IPS DF 4.7 (cell line): Measurements from ENCODE around the gene TMEM212.

ENCODE experiments used
- DNase-seq: peaks from one replicate; pipeline ENCODE4 v3.0.0-alpha.2; 2013; ENCODE audit warnings: low spot score; ENCODE audit errors: extremely low read depth

TMEM212 gene

DNA sequence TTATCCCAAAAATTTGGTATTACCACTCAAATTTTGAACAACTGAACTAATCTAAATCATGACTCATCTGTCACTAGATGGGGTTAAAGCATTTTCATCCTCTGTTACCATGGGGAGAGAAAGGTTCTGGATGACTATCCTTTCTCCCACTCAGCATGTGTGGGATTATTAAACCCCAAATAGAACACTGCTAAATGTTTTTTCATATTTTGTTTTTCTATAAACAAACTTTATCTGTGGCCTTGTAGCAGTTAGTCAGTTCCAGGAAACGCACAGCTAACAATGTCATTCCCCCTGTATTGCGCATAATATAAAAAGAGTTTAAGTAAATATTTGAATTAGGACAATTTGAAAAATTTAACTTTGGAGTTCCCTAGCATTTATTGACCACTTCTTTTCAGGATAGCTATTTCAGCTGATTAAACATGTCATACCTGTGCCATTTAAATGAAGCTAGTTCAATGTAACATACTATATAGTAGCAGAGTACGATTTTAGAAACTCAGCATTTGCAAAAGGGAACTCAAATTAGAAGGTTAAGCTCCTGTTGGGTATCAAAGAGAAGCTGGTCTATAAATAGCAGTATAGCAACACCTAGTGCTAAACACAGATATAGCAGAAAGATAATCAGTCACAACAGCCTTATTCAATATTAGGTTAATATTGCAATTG, 9.2 kb upstream of the TMEM212 start:
- DNase-seq: no peak

DNA sequence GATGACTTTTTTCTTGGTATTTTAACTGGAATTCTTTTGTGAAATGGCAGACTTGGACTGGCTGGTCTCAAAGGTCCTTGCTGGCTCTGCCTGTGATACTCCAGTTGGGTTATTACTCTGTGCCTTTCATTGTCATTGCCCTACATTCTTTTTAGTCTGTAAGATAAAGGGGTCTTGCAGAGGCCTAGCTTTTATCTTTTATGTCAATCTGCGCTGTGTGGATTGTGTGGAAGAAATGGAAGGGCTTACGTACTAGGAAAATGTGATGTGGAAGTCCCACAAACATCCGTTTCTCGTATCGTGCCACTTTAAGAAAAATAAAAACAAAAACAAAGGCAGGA, 8.7 kb upstream of the TMEM212 start:
- DNase-seq: no peak

DNA sequence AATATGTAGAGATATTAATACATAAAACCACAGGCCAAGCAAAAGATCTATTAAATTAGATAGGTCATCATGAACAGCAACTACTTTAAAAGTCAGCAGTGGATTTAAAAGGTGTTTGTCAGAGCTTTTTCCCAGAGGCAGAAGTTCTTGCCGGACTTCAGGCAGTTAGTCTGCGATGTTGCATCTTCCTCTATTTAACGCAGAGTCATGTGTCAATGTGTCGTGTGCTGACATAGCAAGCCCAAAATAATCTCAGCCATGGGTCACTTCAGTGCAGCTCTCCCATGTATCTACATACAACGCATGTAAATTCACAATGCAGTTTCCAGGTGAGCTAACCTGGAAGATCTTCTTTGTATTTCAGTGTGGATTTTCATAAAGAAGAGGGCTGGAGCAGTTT, 8.0 kb upstream of the TMEM212 start:
- no peak for DNase-seq

DNA sequence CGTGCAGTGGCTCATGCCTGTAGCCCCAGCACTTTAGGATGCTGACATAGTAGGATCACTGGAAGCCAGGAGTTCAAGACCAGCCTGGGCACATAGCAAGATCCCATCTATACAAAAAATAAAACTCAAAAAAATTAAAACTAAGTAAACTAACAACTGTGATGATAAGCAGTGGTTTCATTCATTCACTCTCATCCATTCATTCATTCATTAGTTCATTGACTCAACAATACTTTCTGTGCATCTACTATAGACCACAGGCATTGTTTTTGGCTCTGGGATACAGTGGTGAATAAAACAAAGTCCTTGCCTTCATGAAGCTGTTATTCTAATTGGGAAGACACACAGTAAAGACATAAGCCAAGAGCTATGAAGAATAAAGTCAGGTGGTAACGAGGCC, 7.5 kb upstream of the TMEM212 start:
- DNase-seq: no peak

DNA sequence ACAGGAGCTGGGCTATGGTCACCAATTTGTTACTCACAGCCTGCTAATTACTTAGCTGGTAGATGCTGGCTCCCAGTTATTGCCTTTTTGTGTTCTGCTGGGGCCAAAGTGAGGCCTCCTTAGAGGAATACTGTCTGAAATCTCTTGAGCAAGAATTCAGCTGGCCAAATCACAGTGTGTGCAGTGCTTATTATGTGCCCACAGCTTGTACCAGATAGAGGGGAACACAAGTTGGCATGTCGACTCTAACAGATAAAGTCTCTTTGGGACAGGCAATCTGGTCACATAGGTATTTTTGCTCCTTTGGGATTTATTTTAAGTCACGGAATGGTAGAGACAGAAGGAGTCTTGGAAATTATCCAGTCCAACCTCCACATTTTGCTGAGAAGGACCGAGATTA, 6.3 kb upstream of the TMEM212 start:
- no peak for DNase-seq

DNA sequence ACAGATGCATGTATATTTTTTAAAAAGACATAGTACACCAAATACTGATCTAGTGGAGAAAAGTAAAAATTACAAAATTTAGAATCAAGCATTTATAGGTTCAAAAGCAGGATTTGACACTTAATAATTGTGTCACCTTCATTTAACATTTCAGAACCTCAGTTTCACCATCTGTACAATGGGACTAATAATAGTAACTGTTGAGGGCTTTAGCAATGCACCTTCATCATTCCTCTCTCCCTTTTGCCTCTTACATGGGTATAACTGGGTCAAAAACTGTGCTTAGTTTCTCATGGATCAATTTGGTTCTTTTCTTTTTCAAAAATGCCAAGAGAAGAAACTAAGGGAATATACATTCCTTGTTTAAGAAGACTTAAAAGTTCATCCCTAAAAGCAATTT, 5.5 kb upstream of the TMEM212 start:
- DNase-seq: no peak

DNA sequence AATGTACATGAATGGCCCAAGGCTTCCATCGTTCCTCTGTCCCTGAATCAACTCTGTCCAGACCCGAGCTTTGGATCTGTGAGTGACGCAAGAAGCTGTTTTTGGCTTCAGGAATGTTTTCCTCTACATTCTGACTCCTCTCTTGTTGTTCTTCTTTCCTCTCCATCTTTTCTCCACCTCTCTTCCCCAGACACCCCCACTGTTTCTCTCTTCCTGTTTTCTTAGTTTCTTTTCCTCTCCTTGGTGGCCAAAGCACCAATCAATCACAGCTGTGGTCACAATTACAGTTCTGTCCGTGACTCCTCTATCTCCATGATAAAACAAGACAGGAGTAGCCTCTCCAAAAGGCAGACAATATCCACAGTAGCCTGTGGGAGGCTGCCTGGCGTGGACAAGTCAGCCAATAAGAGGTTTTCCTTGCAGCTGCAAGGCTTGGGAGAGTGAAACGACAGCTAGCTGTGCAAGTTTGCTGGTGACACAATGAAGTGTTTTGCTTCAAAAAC, 4.9 kb upstream of the TMEM212 start:
- no peak for DNase-seq

DNA sequence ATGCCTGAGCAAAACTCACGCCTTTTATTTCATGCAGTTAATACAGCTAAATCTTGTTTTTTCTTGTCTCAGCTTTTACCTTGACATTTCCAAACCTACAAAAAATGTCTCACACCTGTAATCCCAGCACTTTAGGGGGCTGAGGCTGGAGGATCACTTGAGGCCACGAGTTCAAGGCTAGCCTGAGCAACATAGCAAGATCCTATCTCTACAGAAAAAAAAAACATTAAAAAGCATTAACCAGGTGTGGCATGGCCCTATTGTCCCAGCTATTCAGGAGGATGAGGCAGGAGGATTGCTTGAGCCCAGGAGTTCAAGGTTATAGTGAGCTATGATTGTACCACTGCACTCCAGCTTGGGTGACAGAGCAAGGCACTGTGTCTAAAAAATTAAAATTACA, 3.9 kb upstream of the TMEM212 start:
- no peak for DNase-seq

DNA sequence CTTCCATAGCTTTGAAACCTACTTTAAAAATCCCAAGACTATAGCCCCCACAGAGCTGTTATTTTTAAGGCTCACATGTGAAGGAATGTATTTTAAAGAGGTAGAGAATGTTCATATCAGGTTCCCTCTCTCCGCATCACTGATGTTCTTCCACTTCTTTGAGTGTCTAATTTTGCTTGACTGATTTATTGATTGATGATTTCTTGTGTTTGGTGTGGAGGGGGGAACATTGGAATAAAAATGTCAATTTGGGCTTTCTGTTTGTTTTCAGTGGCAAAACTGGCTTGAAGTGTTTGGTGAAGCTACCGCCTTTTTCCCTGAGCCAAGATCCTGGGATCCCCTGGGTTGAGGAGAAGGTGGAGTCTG, 2.7 kb upstream of the TMEM212 start:
- DNase-seq: no peak

DNA sequence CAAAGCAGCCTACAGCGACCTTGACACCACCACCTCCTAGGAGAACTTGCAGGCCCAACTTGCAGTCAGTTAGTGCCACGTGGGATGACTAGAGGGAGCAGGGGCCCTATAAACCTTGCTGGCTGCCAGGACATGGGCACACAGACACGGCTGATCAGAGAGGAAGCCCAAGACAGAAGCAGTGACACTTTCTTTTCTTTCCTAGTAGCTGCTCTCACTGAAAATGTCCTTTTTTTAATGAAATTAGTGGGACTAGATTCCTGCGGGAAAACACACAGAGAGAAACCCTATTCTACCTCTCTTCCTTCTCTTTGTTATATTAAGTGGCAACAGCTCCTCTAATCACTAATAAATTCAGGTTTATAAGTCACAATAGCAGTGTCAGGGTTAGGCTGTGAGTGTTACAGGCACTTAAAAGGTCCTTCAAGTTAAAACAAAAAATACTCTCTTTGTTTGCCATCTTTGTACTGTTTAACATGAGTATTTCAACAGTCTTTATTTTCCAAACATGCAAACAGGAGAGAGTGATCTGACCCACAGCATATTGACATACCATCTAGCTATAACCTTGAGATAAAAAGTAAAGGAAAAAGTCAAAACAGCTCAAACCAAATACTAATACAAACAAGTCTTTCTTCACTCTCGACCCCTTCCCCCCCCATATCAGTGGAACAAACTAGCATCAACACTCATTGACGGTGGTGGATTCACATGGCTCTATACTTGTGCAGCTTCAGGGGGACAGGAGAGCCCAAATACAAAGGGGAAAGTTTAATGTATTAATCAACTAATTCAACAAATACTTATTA, 2.1 kb upstream of the TMEM212 start:
- no peak for DNase-seq

DNA sequence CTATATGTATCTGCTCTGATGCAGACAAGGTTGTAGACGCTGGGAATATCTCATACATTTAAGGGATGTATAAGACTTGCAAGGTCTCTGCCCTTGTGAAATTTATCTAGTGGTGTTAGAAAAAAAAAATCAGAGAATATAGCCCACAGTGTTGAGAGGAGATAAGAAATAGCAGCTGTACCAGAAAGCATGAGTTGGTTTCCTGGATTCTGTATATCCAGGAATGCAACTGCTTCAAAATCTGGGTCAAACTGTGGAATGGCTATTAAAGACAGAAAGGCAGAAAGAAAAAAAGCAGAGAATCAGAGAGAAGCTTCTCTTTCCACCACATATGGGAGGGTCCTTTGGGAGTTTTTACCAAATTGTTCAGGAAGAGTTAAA, 1.5 kb upstream of the TMEM212 start:
- no peak for DNase-seq

DNA sequence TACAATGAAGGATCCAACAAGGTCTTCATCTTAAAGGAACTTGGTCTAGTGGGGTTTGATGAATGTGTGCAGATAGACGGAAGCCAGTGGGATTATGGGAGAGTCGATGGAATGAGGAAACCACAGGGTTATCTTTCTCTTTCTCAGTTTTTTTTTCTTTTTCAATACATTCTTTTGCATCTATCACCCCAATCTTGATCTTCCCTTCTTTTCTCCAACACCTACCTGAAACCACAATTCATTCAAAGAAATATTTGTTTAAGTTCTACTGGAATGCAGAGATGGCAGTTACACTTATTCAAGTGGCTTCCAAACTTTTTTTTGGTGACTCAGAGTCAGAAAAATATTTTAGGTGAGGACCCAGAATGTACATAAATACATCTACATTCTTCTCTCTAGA, 1.7 kb downstream of the TMEM212 start:
- DNase-seq: no peak

DNA sequence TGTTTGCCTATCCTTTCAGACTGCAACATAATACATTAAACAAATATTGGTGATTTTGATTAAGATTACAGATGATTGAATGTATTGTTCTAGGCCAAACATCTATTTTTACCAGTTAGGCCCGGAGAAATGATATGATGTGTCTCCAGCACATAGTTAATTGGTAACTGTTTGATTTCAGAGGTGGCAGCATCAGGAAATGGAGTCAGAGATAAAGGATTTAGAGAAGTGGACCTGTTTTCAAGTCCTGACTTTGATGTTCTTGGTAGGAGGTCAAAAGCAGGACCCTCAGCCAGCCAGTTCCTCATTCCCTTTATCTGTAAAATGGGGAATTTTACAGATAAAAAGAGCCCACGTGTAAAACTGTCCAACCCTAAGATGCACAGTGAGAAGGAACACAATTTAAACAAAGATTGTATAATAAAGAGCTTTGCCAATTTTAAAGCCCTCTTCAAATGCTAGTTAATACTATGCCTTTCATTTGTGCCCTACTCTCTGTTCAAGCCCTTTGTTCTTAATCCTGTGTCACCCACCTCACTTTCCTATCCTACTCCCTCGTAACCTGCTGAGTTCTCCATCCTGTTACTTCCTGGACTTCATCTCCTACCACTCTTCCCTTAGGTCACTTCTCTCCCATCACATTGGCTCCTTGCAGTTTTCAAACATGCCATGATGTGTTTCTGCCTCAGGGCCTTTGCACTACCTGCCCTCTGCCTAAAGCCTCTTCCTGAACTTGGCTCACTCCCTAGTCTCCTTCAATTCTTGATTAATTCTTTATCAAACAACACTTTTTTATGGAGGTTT, 2.5 kb downstream of the TMEM212 start:
- no peak for DNase-seq

DNA sequence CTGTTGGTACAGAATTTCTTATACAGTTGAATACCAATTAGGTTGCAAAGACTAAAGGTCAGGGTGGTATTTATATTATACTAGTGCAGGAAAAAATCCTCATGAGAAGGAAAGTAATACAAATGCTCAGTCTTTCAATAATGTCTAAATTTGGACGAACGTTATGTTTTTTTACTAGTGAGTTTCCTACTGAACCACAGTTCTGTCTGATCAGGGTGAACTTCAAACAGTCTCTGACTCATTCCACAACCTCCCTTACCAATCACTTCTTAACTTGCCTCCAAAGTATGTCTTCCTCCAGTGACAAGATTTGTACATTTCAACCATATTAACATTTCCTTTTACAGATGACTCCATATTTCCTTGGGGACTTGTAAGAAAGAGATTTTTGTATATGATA, 3.4 kb downstream of the TMEM212 start:
- DNase-seq: no peak

DNA sequence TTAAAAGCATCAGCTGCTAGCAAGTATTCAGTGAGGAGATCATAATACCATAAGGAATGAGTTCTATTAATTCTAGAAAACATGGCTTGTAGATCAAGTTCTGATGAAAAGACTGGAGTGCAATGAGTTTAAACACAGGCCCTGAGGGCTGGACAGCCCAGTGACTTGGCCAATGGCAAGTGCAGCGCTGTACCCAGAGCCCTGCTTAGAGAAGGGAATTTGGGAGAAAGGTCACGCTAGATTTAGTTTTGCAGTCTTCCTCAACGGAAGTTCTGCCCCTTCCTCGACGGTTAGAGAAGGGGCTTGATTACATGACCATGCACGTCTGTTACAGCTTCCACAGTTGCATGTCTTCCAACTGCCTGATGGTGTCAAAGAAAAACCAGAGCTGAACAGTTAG, 4.0 kb downstream of the TMEM212 start:
- no peak for DNase-seq

DNA sequence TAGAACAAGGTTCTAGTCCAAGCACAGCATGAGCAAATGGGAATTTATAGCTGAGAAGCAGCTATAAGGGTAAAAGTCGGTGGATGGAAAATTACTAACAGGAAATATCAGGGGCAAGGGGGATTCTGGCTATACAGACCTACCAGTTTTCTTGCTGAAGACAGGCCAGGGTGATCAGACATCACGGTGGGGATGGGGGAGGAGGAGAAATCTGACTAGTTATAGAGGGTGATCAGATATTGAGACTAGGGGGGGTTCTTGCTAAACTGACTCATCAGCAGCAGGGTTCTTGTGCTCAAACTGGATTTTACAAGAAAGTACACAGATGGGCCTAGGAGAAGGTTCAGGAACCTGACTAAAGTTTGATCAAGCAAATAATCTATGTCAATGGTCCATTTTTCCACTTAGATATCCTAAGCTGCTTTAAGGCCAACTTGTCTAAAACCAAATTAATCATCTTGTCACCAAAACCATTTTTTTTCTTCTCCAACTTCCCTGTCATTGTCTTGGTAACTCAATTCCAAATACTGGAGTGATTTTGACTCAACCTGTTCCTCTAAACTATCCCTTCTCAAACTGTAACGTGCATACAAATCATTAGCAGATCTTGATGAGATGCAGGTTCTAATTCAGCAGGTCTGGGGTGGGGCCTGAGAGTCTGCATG, 4.6 kb downstream of the TMEM212 start:
- no peak for DNase-seq

DNA sequence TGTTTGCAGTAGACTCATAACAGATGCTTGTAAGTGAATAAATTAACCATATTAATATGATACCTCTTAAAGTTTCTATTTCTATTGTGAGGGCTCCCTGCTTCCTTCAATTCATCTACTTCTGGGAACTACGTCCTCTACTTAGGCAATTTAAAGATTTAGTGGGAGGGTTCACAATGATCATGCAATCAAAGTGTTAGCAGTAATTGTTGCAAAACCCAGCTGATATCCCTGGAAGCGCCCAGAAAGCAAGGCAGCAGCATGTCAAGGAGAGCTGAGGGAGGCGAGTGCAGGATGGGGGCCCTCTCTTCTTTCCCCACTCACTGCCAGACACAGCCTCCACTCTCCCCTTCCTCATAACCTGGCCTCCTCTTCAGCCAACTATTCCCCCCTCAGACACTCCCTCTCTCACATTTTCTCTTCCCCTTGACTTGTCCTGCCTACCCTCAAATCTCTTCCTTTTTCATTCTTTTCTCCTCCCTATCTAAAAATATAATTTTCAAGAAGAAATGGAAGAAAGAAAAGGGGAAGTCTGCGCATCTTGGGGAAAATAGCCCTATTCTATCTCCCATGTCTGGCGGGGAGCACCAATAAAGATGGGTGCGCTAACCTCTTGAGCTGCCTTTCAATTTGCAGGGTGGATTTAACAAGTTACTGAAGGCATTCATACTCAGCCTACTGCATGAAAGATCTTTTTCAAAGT, 6.6 kb downstream of the TMEM212 start:
- DNase-seq: no peak

DNA sequence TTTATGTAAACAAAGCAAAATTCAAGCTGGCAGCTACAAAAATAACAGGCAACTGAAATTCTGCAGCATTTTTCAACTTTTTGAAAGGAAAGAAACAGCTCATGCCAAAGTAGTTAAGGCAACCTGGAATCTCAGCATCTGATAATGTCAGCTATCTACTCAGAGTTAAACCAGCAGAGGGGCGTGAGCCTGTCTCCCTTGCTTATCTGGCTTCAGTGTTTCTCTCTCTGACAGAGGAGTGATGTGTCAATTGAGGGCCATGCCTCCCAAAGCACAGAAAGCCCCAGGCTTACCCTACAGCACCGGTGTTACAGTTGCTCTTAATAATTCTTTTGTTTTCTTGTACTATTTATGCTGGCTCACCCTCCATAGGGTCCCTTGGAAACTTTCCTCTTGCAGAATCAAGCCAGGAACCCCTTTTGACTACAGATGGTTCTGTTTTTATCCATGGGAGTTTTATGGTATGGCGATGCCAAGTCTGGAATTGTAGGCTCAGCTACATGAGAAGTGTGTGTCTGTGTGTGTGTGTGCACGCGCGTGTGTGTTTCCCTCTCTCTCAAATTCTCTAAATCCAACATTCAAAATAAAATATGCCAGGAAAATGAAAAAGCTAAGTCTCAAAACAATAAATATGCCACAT, 7.3 kb downstream of the TMEM212 start:
- DNase-seq: no peak

DNA sequence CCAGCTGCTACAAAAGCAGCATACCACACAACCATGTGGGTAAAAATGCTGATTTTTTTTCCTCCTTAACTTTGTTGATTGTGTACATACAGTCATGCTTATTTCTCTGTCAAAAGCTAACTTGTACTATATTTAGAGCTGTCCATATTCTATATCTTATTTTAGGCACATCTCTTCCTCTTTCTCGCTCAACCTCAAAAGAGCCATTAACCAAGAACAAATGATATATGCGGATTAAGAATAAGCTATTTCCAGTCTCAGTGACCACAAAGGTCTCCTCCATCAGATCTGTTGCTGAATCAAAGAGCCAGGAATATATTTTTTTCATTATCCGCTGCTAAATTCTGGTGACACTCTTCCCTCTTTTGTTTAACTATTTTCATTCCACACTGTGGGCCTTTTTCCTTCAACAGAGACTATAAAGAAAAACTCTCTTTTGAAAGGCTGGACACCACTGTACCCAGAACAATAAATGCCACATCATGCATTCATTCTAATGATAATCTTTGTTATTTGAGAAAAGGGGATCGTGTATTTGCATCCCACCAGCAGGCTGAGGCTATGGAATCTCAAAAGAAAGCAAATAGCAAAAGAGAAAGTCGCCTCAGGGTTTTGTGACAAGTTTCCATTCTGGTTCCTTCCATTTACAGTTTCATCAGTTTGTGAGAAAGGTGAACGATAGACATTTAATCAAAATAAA, 8.0 kb downstream of the TMEM212 start:
- no peak for DNase-seq

DNA sequence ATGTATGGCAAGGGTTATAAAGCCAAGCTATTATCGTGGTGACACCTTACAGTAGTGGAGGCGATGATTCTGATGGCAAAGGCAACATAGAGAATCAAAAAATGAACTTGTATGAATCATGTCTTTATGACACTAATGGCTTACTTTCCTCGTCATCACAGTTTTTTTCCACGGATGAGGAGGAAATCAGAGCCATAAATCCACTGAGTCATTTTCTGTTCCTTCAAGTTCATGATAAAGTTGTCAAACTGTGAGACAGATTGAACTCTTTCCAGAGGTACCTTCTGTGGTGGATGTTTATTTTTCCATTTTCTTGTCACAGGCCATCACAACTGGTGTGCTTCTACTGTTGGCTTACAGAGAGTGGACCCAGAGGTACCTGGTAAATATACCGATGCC, 8.5 kb downstream of the TMEM212 start:
- DNase-seq: no peak
